ENCODE results near the gene CA4. TPM values are rescaled to one million over a fixed set of nuclear protein-coding genes. Genes with fewer than 3 reads are reported as not detected.
"Not testable (repeated sequence)": the region's sequence is repeated elsewhere in the genome, so short reads cannot be mapped to it uniquely, and the experiment has no call there.

The CA4 gene
- total RNA-seq, 1 experiment from 2014 or later: 1.9 TPM

DNA sequence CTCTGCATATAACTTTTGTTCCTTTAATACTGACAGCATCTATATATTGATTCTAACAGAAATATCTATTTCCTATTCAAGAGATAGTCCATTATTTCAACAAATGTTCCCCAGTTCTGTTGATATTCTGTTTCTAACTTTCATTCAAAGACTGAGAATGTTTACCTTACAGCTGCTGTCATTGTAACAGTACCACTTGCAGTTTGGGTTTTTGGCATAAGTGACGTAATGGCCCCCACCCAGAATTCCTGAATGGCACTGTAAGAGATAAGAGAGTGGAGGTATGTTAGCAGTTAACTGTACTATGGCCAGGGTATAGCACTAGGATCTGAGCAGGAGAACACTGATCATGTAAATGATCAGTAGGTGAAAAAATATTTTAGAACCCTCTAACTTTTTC lies 30.6 kb downstream of the CA4 start:
- not testable (repeated sequence) for H3K27me3 ChIP-seq, DNase-seq, H3K9me3 ChIP-seq, H3K4me3 ChIP-seq
- H3K36me3 ChIP-seq: peaks cover 57% of the 10 kb centered on the region

DNA sequence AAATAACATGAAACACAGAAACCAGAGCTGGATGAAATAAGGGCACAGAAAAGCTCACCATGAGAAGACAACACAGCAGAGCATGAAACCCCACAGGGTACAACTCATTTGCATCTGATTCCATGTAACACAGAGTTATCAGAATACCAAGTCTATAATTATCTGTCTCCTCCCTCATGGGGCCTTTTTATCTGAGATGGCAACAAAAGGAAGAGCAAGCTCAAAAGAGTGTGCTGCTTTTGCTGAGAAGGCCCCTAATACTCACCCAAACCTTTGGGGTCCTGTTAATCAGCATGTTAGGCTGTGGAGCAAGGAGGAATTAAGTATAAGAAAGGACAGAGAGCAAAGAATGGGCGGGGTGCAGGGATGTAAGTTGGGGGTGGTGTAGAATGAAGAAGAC lies 36.6 kb downstream of the CA4 start:
- not testable (repeated sequence) for H3K27me3 ChIP-seq, H3K9me3 ChIP-seq, H3K4me3 ChIP-seq, DNase-seq
- peaks cover 55% of the 10 kb centered on the region for H3K36me3 ChIP-seq

DNA sequence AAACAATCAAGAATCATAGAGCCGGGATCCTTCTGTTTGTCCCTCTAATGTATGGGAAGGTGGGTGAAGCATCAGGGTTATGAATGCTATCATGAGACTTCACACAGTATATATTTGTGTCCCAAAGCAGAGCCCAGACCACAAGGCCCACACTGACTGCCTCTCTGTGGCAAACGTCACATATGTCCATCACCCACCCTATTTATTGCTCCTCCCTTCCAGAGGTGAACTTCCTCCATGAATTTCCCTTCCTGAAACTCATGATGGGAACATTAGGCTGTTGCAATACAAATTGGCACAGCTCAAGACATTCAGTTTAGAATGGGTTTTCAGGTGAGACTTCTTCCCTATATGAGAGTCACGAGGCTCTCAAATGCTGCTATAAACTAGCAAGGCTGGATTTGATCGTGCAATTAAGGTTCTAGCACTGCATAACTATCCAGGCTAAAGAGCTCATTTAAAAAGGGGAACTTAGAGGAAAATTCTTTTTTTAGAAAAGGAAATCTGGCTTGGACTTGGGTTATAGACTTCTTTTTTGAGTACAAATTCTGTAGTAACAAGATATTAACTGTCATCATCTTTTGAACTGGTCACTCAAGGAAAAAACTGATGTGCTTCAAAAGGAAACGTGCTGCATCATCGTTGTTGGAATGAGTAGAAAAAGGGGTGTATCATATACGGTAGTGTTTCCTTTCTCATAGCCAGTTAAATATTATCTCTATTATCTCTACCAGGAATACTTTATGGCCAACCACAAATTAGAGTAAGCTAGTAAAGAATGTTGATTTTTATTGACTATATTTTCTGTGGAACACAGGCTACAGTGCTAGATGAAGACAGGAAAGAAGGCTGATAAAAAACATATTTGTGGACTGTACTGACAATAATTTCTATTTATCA lies 37.3 kb downstream of the CA4 start:
- H3K36me3 ChIP-seq: peaks cover 54% of the 10 kb centered on the region
- H3K27me3 ChIP-seq, DNase-seq: not testable (repeated sequence)

DNA sequence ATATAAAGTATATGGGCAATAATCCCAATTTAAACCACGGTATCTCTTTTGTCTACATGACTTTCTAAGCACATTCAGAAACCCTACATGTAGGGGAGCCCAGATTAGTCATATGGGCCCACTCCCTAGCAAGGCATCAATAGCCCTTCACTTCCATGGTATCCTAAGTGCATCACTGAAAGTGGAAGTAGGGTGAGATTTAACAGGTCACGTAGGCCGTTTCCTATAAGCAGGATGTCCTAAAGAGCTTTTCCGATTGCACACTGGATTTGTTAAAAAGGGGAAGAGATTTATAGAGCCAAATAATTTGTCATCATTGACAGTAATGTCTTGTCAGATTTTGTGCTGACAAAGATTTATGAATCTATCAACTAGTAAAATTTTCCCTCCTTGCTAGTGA lies 39.0 kb downstream of the CA4 start:
- H3K36me3 ChIP-seq: peaks cover 49% of the 10 kb centered on the region
- no peaks in the 10 kb centered on the region for H3K27me3 ChIP-seq
- no peak overlapping the region for H3K4me3 ChIP-seq
- DNase-seq: no peak
- H3K9me3 ChIP-seq: no peaks in the 10 kb centered on the region

More for the DNA sequence above, 37.3 kb downstream of the CA4 start:
- H3K4me3 ChIP-seq, H3K9me3 ChIP-seq: not testable (repeated sequence)

DNA sequence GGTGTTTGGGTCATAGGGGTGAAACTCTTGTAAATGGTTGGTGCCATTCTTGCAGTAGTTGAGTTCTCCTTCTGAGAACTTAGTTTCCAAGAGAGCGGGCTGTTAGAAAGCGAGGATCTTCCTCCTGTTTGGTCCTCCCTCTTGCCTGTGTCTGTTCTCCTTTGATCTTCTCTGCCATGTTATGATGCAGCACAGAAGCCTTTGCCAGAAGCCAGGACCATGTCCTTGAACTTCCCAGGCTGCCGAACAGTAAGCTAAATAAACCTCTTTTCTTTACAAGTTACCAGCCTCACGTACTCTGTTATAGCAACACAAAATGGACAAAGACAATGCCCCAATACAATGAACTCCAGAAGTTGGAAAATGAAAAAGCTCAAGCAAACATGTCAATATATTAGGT lies 40.3 kb downstream of the CA4 start:
- H3K36me3 ChIP-seq: peaks cover 46% of the 10 kb centered on the region
- H3K27me3 ChIP-seq, H3K9me3 ChIP-seq, DNase-seq, H3K4me3 ChIP-seq: not testable (repeated sequence)

DNA sequence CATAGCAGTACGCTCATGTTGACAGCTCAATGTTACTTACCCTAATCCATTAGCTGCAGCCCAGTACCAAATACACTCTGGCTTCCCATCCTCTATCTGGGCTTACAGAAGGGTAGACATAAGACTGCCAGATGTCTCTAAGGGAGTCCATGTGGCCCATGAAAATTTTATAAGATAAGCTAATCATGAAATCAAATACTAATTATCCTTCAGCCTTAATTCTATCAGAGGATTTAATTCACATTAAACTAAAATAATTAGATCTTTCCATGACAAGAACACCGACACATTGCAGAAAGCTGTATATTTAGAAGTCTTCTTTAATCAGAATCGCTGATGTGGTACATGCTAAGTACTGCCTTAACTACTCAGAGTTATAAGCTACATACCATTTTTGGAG lies 43.3 kb downstream of the CA4 start:
- DNase-seq, H3K9me3 ChIP-seq, H3K4me3 ChIP-seq, H3K27me3 ChIP-seq: not testable (repeated sequence)
- H3K36me3 ChIP-seq: peaks cover 54% of the 10 kb centered on the region

DNA sequence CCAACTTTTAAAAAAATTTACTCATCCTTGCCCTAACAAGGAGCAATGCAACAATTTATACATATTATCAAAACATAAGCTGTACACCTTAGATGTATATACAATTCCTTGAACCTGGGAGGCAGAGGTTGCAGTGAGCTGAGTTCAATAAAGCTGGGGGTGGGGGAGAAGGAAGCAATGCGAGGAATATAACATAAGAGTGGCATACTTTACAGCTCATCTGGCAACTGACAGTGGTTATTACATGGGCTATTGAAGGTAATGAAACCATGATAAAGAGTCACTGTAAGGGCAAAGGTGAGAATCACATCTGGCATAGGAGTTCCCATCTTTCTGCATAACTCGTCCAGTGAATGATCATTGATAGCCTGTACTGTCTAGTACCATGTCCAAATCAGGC lies 43.7 kb downstream of the CA4 start:
- Histone ChIP-seq H3K27me3 (no peaks in the 10 kb centered on the region), H3K4me3 (no peak overlapping the region), H3K9me3 (no peaks in the 10 kb centered on the region), H3K36me3 (peaks cover 56% of the 10 kb centered on the region)
- DNase-seq: no peak

DNA sequence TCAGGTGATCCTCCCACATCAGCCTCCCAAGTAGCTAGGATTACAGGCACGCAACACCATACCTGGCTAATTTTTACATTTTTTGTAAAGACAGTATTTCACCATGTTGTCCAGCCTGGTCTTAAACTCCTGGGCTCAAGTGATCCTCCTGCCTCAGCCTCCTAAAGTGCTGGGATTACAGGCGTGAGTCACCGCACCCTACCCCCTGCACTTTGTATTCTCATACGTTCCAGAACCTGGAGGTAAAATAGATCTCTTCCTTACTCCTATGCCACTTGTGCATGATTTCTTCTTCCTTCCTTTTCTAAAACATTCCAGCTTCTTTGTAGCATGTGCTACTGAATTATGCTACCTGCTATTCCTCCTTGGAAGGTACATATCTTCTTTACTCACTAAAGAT lies 44.4 kb downstream of the CA4 start:
- peaks cover 52% of the 10 kb centered on the region for H3K36me3 ChIP-seq
- H3K27me3 ChIP-seq, DNase-seq, H3K9me3 ChIP-seq, H3K4me3 ChIP-seq: not testable (repeated sequence)

DNA sequence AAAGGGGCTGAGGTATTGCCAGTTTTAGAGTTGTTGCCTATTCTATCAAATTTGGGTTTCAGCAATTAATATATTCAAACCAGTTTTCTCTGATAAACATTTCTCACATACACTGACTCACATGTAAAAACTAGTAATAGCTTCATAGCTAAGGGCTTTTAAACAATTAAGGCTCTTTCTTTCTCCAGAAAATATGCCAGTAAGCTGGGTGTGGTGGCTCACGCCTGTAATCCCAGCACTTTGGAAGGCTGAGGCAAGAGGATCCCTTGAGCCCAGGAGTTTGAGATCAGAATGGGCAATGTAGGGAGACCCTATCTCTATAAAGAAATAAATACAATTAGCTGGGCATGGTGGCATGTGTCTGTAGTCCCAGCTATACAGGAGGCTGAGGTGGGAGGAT lies 48.9 kb downstream of the CA4 start:
- H3K4me3 ChIP-seq, H3K9me3 ChIP-seq, DNase-seq, H3K27me3 ChIP-seq: not testable (repeated sequence)
- H3K36me3 ChIP-seq: peaks cover 22% of the 10 kb centered on the region

DNA sequence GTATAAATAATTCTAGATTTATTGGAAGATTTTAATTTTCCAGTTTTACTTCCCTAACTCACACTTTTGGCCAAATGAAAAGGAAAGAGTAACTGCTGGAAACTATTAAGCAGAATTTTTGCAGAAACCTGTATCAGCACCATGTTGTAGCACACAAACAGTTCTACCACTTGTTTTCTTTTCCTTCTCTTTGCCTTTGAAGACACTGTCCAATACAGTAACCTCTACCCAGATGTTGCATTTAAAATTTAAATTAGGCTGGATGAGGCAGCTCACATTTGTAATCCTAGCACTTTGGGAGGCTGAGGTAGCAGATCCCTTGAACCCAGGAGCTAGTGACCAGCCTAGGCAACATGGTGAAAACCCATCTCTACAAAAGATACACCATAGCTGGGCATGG lies 56.0 kb downstream of the CA4 start:
- not testable (repeated sequence) for H3K36me3 ChIP-seq, H3K4me3 ChIP-seq, H3K9me3 ChIP-seq, DNase-seq, H3K27me3 ChIP-seq

DNA sequence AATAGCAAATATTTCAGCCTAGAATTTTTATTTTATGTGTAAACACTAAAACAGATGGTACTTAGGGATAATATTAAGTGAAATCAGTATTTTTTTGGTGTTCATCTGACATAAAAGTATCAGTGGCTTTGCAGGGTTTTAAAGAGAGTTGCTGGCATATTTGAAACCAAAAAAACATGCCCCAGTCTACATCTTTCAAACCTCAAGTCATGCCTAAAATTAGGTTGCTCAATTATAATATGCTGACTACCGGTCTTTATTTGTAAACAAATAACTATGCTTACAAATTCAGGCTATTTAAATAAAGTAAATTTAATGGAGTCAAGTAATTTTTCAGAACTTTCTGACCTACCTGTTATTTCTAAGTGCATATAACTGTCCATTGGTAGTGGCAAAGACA lies 58.5 kb downstream of the CA4 start:
- not testable (repeated sequence) for H3K27me3 ChIP-seq, H3K4me3 ChIP-seq, DNase-seq, H3K9me3 ChIP-seq
- H3K36me3 ChIP-seq: peaks cover 10% of the 10 kb centered on the region

Other genes with a start within 250 kb of the CA4 start
- 8.6 and 24.1 TPM in 2 replicates for gene RNFT1, start 185.2 kb upstream of the CA4 start, total RNA-seq (2014; rRNA removed; shearing (Covaris generic); ENCODE audit: low replicate concordance)
- gene HEATR6, start 71.1 kb upstream of the CA4 start, total RNA-seq (2014; rRNA removed; shearing (Covaris generic); ENCODE audit: low replicate concordance): 9.8 and 11.7 TPM in 2 replicates
- 24.7 and 37.4 TPM in 2 replicates for gene USP32, start 242.2 kb downstream of the CA4 start, total RNA-seq (2014; rRNA removed; shearing (Covaris generic); ENCODE audit: low replicate concordance)

Measured in MG63 (cell line).